HG03432 (cell line): ENCODE results near the gene GDI2.

Experiments used
- ATAC-seq: cut with Tn5 transposase; IDR thresholded peaks from one replicate; pipeline ENCODE4 v1.9.1; 2021; ENCODE audit warnings: mild to moderate bottlenecking, moderate library complexity; ENCODE audit not compliant: unreplicated experiment

The GDI2 gene

DNA sequence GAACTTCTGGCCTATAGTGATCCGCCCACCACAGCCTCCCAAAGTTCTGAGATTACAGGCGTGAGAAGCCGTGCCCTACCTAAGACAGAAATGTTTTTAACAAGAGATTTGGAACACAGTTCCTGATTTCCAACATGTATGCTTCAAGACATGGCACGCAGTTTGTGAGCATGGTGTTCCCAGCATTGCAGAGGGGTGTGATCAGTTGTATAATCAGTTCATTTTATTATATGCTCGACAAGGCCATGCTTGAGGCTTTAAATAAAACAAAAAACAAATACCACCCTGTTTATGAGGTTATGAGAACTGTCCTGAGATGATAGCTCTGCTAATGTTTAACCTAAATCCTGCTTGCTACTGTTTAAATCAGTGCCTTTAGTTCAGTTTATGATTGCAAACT lies 68.4 kb downstream of the GDI2 start:
- ATAC-seq: no peak

DNA sequence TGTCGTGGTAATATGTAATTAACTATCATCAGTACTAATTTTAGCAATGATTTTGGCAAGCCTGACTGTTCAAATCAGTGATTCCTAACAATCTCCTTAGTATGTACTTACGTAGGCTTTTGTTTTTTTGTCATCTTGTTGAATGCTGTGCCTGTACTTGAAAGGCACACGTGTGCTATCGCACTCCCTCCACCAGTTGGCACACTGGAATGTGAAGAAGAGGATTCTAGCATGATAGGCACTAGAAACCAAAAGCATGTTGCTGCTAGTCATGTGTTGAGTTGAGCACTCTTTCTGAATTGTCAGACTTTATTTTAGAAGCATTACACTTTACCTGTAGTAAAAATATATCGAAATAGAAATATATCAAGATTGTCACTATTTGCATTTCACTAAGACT lies 69.5 kb downstream of the GDI2 start:
- no peak for ATAC-seq

DNA sequence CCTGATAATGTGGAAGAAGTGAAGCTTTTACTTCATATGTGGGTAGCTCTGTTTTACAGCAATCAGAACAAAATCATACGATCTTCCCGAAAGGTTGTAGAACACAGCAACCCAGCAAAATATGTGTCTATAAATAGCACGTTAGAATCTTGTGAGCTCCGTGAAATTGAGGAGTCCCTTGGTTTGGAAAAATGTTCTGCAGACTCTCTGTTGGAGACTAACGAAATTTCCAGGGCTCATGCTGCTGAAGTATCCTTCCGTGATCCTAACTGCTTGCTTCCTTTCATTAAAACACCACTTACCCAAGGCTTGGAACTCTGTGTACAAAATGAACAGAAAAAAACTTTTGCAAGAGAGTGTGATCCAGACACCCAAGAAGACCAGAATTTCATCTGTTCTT lies 71.1 kb downstream of the GDI2 start:
- no peak for ATAC-seq

DNA sequence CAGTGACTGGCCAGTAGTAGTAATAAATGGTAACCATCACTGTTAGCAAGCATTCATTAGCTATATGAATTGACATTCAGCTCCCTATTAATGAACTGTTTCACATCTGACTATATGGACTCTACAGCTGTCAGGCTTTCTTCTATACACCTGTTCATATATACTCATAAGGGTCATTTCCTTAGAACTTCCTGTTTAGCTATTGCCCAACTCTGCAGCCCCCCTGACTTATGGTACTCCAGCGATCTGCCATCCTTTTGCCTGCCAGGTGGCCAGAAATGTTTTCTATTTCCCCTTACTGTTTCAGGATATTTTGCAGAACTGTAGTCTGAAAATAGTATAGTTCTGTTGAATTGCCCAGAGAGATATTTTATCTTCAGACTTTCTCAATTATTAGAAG lies 72.0 kb downstream of the GDI2 start:
- no peak for ATAC-seq

DNA sequence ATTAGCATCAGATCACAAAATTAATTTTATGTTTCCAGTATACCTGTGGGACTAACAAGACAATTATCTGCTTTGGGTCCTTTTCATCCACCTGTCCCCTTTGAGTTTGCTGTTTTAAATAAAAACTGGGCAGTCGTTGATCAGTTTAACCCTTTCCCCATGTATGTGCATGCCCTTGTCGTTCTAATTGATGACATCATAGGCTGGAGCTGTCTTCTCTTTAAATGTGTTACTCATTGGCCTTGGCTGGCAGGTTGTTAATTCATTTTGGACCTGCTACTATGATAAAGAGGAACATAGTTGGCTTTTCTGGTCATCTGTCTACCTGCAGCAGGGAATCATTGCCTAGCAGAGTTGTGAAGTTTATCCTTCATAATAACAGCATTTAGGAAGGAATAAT lies 74.8 kb downstream of the GDI2 start:
- ATAC-seq: no peak

DNA sequence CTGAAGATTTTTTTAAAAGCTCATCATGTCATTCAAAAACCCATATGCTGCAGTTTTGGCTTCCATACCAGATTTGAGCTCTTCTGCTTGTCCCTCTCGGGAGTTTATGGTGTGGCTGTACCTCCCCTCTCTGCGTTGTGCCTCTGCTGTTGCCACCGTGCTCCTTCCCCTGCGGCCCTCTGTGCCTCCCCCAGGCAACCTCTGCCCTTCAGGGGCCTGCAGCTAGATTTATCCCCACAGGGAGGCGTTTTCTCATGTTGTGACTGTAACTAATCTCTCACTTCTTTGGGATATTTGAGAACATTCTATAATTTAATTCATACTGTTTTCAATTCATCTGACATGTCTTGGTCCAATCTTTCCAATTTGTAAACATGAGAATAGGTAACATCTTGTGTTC lies 75.9 kb downstream of the GDI2 start:
- ATAC-seq: no peak

DNA sequence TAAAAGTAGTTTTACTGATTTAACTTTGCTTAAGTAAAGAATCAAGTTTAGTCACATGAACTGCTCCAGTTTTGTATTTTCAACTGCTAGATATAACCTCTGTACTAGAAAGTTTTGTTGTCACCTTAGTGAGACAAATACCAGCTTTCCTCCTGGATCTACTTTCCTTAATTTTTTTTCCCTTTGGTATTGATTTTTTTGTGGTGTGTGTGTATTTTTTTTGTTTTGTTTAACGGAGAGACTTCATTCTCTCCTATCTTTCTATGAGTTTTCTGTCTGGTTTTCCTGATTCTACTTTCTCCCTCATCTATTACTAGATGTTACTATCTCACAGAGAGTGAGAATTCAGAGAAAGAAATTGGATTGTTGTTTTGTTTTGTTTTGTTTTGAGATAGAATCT lies 76.6 kb downstream of the GDI2 start:
- no peak for ATAC-seq

DNA sequence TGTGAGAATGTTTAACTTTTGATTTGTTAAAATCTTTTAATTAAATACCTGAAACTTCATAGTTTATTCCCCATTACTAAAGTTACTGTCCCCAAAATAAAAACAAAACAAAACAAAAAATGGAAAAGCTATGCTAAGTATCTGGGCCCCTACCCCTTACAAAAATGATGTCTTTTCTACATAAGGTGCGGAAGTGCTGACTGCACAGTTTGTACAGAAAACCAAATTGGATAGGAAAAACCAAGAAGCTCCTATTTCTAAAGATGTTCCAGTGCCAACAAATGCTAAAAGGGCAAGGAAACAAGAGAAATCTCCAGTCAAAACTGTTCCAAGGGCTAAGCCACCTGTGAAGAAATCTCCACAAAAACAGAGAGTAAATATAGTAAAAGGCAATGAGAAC lies 78.1 kb downstream of the GDI2 start:
- ATAC-seq: no peak

DNA sequence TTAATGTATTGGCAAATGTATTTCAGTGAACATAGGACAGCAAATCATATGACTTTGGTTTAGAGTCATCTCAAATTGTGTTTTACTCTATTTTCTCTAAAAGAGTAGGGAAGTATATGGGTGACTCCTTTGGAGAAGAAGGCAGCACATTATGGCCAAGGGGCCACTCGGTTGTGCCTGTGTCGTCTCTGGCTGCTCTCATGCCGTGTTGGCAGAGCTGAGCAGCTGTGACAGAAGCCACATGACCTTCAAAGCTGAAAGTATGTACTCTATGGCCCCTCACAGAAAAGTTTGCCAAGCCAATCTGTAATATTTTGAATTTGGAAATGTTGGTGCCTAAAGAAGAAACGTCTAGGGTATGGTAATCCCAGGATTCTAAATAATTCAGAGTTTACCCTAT lies 81.1 kb downstream of the GDI2 start:
- ATAC-seq: no peak

DNA sequence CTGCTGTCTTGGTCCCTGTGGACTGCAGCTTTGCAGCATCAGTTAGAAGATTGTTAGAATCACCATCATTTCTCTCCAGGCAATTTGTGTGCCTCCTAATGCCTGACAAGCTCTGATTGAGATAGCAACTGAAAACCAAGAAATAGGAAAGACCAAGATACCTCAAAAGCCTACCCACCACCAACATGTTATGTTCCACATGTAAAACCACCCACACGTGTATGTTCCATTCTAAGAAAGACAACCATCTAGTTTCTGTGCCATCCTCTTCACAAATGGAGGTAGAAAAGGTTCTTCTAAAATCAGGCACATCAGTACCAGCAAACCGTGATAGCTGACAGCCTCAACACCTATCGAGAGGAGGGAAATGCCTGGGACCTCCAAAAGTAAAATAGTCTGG lies 81.7 kb downstream of the GDI2 start:
- ATAC-seq: no peak

DNA sequence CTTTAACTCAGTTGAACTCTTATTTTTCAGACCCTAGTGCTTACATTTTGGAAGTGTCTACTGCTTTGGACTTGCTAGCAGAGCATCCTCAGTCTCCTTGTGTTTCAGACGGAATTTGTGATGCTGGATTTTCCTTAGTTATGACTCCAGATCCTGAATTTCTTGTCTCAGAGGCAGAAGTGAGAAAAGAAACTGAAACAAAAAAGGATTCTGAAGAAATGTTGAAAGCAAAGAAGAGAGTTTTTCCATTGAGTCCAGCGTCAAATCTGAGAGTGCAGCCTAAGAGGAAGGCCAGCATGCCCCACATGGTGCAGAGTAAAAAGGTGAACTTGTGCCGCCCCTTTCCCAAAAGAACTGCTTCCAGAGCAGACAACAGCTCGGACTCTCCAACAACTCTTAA lies 82.5 kb downstream of the GDI2 start:
- ATAC-seq: no peak

DNA sequence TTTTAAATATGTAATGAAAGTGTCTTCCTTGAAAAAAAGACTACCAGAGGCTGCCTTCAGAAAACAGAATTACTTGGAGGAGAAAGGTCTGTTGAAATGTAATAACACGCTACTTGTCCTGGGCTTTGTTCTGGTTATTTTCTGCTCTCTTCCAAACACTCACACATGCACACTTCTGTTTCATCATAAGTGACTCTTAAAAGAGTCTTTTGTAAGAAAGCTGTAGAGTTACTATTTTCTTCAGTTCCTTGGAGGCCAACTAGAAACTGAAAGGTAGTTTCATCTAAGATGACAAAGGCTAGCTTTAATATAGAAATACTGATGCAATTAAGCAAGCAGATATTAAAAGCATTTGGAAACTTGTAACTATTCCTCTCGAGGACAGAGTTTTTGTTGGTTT lies 89.5 kb downstream of the GDI2 start:
- ATAC-seq: no peak

DNA sequence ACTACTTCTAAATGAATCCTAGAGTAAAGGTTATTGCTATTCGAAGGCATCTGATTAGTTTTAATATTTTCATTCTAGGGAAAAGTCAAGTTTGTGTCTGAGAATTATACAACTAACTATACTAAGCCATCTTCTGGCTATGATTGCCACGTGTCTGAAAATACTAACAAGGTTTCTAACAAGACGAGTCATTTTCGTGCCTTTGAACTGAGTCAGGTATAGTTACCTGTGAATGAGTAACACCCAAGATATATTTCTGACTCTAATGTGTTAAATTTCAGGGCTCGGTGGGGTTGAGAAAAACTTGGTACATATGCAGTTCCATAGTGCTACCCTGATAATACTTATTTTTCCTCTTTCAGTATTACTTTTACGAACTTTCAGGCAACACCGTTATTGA lies 93.1 kb downstream of the GDI2 start:
- no peak for ATAC-seq

DNA sequence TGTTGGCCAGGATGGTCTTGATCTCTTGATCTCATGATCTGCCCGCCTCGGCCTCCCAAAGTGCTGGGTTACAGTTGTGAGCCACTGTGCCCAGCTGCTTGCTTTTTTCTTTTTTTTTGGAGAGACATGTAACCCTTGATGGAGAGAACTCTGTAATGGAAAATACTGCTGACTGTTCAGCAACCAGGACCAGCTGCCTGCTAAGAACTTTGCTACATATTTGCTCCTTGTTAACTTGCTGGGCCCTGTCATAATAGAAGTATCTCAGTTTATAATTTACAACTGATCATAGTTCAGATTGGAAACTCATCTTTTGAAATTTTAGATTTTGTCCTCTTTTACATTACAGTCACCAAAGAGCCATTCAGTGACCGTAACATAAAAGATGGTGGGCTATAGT lies 93.7 kb downstream of the GDI2 start:
- ATAC-seq: no peak
